ENCODE measurements around the gene CAPN14.

Gene CAPN14

DNA sequence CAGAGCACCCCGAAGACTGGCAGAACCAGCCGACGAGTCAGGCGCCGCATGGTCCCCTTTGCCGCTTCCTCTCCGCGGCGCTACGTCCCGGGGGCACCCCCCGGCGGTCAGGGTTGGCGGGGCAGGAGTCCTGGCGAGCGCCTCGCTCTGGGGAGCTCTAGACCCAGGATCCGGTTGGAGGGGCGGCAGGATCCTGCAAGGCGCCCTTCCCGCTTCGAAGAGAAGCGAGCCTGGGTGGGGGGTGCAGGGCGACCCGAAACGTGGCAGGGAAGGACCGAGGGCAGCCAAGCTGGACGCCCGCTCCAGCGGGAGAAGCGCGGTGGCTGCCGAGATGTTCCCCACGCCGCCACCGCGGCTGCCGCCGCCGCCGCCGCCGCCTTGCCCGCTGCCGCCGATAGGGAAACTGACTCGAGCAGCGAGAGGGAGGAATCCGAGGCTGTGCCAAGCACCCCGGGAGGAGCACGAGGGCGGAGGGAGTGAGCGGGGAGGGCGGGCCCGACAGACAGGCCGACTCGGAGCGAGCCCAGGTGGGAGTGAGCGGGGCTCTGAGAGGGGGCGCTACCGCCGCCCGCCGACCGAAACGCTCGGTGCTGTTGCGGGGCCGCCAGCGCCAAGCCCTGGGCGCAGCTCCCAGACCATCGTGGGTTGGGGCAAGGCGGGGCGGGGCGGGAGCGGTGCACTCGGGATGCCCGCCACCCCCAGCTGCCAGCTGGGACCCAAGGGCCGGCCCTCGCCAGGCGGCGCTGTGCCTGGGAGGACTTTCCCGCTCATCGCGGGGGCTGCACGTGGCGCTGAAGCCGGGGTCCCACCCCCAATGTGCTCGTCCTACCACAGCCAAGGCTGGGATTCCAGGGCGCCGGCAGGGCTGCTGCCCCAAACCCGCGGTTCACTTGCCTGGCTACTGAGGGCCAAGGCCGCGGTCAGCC is 79.0 kb downstream of the CAPN14 start, which contains the start of gene GALNT14:
GALNT14 (minus strand) TSS at position 404 of the 926 bp plus-strand sequence; CDS start at position 50, 354 bp downstream.
- H3K4me3 ChIP-seq (replicated peaks; ENCODE audit: insufficient read depth, low read length), result peak within 1 kb of the TSS; percentile 47
- H3K27me3 ChIP-seq (ENCODE audit: insufficient read depth, poor library complexity, severe bottlenecking), result peaks cover 5% of the 10 kb centered on the region
- peak within 1 kb of the TSS; percentile 70 for H3K27ac ChIP-seq (replicated peaks)
- peak; percentile 47 to 78 for DNase-seq (ENCODE audit: low read depth in 1 of 2, low spot score in 1 of 2)
- TF ChIP-seq SPI1 (IDR thresholded peaks at IDR 0.05; ENCODE audit: borderline replicate concordance, low read depth) (peak; percentile 60; the same call in 1 of the 2 replicates), GABPA (IDR thresholded peaks at IDR 0.05; ENCODE audit: low read depth) (peak; percentile 34; the same call in 1 of the 2 replicates), POLR2AphosphoS5 (IDR thresholded peaks at IDR 0.05; ENCODE audit: low read depth) (peak; percentile 53)
- TF ChIP-seq, protein P1, sequence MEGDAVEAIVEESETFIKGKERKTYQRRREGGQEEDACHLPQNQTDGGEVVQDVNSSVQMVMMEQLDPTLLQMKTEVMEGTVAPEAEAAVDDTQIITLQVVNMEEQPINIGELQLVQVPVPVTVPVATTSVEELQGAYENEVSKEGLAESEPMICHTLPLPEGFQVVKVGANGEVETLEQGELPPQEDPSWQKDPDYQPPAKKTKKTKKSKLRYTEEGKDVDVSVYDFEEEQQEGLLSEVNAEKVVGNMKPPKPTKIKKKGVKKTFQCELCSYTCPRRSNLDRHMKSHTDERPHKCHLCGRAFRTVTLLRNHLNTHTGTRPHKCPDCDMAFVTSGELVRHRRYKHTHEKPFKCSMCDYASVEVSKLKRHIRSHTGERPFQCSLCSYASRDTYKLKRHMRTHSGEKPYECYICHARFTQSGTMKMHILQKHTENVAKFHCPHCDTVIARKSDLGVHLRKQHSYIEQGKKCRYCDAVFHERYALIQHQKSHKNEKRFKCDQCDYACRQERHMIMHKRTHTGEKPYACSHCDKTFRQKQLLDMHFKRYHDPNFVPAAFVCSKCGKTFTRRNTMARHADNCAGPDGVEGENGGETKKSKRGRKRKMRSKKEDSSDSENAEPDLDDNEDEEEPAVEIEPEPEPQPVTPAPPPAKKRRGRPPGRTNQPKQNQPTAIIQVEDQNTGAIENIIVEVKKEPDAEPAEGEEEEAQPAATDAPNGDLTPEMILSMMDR (IDR thresholded peaks at IDR 0.05; ENCODE audit: insufficient read depth, low read length), result peak; percentile 11
- TF ChIP-seq, protein P2, sequence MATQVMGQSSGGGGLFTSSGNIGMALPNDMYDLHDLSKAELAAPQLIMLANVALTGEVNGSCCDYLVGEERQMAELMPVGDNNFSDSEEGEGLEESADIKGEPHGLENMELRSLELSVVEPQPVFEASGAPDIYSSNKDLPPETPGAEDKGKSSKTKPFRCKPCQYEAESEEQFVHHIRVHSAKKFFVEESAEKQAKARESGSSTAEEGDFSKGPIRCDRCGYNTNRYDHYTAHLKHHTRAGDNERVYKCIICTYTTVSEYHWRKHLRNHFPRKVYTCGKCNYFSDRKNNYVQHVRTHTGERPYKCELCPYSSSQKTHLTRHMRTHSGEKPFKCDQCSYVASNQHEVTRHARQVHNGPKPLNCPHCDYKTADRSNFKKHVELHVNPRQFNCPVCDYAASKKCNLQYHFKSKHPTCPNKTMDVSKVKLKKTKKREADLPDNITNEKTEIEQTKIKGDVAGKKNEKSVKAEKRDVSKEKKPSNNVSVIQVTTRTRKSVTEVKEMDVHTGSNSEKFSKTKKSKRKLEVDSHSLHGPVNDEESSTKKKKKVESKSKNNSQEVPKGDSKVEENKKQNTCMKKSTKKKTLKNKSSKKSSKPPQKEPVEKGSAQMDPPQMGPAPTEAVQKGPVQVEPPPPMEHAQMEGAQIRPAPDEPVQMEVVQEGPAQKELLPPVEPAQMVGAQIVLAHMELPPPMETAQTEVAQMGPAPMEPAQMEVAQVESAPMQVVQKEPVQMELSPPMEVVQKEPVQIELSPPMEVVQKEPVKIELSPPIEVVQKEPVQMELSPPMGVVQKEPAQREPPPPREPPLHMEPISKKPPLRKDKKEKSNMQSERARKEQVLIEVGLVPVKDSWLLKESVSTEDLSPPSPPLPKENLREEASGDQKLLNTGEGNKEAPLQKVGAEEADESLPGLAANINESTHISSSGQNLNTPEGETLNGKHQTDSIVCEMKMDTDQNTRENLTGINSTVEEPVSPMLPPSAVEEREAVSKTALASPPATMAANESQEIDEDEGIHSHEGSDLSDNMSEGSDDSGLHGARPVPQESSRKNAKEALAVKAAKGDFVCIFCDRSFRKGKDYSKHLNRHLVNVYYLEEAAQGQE (IDR thresholded peaks at IDR 0.05; ENCODE audit: insufficient replicate concordance, low read depth), result no peak

DNA sequence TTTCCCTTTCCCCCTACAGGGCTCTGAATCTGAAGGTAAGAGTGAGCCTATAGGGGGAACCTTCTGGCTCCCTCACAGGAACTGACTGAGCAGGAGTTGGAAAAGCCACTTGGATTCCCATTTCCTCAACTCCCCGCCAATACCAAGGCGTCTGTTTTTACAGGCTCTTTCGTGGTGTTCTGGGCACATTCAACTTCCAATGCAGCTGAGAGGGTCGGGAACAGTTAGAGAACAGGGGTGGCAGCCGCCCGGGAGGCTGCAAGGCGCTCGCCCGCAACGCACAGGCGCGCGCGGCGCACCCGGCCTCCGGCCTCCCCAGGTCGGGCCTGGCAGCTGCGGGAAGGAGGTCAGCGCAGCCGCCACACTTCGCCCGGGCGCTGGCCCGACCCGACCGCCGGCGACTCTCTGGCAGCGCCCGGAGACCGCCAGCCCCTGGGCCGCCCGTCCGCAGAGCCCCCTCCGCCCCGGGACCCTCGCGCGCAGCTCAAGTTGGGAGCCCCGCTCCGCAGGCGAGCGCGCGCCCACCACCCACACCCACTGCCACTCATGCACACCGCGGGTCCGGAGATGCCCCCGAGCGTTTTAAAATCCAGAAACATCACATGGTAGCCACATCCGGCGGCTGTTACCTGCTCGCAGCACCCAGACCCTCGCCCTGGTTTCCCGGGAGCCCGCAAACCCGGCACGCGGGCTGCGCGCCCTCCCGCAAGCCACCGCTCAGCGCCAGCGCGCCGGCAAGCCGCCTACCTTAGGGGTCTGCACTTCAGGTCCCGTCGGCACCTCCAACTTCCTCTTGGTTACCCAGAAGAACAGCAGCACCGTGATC is 79.9 kb downstream of the CAPN14 start:
- peak in 1 of 2 experiments; percentile 22 for DNase-seq (ENCODE audit: low read depth in 1 of 2, low spot score in 1 of 2)
- H3K4me3 ChIP-seq (replicated peaks; ENCODE audit: insufficient read depth, low read length), result peak overlapping the region; percentile 47
- H3K27me3 ChIP-seq (ENCODE audit: insufficient read depth, poor library complexity, severe bottlenecking), result peaks cover 5% of the 10 kb centered on the region
- TF ChIP-seq, protein P2 (IDR thresholded peaks at IDR 0.05; ENCODE audit: insufficient replicate concordance, low read depth), result no peak
- TF ChIP-seq GABPA (IDR thresholded peaks at IDR 0.05; ENCODE audit: low read depth), result no peak
- no peak for TF ChIP-seq POLR2AphosphoS5 (IDR thresholded peaks at IDR 0.05; ENCODE audit: low read depth)
- TF ChIP-seq SPI1 (IDR thresholded peaks at IDR 0.05; ENCODE audit: borderline replicate concordance, low read depth), result no peak
- TF ChIP-seq, protein P1 (IDR thresholded peaks at IDR 0.05; ENCODE audit: insufficient read depth, low read length), result no peak
- H3K27ac ChIP-seq (replicated peaks), result peak overlapping the region; percentile 70

DNA sequence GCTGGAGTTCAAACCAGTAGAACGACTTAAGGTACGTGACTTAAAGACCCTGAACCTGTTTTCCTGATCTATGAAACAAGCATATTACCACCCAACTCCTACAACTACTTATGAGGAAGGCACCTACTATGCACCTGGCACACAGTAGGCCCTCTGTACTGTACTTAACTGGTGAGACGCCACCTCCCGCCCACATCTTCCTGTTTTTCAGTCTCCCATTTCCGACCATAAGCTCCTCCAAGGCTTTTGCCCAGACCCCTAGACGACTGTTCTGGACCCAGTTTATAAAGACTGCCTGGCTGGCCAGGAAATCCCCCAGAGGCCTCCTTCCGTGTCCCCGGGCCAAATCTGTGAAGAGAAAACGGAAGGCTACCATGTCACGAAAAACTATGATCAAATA is 80.6 kb downstream of the CAPN14 start:
- TF ChIP-seq, protein P2 (IDR thresholded peaks at IDR 0.05; ENCODE audit: insufficient replicate concordance, low read depth), result no peak
- no peak; the same call in 1 of the 2 replicates for TF ChIP-seq SPI1 (IDR thresholded peaks at IDR 0.05; ENCODE audit: borderline replicate concordance, low read depth)
- TF ChIP-seq GABPA (IDR thresholded peaks at IDR 0.05; ENCODE audit: low read depth), result no peak
- TF ChIP-seq, protein P1 (IDR thresholded peaks at IDR 0.05; ENCODE audit: insufficient read depth, low read length), result no peak
- no peak for TF ChIP-seq POLR2AphosphoS5 (IDR thresholded peaks at IDR 0.05; ENCODE audit: low read depth)
- Histone ChIP-seq H3K27me3 (ENCODE audit: insufficient read depth, poor library complexity, severe bottlenecking) (peaks cover 5% of the 10 kb centered on the region), H3K4me3 (replicated peaks; ENCODE audit: insufficient read depth, low read length) (peak overlapping the region; percentile 47), H3K27ac (replicated peaks) (no peak overlapping the region)
- DNase-seq (ENCODE audit: low read depth in 1 of 2, low spot score in 1 of 2), result peak in 1 of 2 experiments; percentile 10
